Mesenteric fat pad (tissue), 1 donor: ENCODE measurements around the gene RB1. TPM values are rescaled to one million over a fixed set of nuclear protein-coding genes. Genes with fewer than 3 reads are reported as not detected.
"Not testable (repeated sequence)": the region's sequence is repeated elsewhere in the genome, so short reads cannot be mapped to it uniquely, and the experiment has no call there.

ENCODE experiments used
- DNase-seq: peaks from one replicate; pipeline ENCODE4 v3.0.0-alpha.2; 2020; ENCODE audit warnings: low spot score
- total RNA-seq: library from RNA; stranded (reverse); fragmentation: NEBNext Ultra II Directional; extraction: Animal tissue kit (Norgen Biotek cat#: 25700); gene quantifications from one replicate; pipeline ENCODE4 v1.2.1, GENCODE V29; 2021
- donor health status: DM: yes; HTN: yes; CAD: no.

RB1 gene
- total RNA-seq, 1 donor from 2014 or later: 43.9 TPM

DNA sequence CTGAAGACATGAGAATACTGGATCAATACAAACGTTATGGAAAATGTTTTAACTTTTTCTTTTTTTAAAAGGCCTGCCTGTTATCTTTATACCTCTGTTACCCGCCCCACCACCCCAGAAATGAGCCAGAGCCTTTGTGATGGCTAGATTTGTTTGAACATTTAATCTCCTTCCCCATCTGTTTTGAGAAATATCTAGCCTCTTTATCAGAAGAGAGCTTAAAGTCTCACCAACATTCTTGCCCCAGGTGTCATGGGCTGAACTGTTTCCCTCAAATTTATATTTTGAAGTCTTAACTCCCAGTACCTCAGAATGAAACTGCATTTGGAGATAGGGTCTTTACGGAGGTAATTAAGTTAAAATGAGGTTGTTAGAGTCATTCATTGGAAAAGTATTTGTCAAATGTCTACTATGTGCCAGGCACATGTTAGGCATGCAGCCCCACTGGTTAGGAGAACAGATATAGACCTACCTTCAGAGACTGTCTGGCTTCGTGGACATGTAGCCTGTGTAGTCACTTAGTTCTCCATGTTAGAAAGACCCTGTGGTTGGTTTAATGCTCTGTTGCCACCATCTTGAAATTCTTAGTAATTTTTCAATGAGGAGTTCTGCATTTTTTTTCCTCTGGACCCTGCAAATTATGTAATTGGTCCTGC lies 6.3 kb upstream of the RB1 start:
- DNase-seq: no peak

- no peak for DNase-seq
These were observed 4.0 kb upstream of the RB1 start for GRCh38 chr13:48299591-48299990.

GRCh38 chr13:48302871-48303358 lies 636 bp upstream of the RB1 start:
- no peak for DNase-seq

GRCh38 chr13:48304143-48304876 lies 759 bp downstream of the RB1 start:
- no peak for DNase-seq

DNA sequence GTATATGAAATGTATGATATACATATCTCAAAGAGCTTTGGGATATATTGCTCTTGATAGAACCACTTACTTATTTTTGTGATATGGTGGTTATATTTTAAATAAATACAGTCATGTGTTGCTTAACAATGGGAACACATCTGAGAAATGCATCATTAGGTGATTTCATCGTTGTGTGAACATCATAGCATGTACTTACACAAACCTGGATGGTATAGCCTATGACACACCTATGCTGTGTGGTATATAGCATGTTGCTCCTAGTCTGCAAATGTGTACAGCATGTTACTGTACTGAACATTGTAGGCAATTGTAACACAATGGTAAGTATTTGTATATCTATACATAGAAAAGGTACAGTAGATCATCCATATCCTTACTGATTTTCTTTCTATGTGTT lies 7.7 kb downstream of the RB1 start:
- no peak for DNase-seq

GRCh38 chr13:48315969-48316650 lies 12.6 kb downstream of the RB1 start:
- no peak for DNase-seq

DNA sequence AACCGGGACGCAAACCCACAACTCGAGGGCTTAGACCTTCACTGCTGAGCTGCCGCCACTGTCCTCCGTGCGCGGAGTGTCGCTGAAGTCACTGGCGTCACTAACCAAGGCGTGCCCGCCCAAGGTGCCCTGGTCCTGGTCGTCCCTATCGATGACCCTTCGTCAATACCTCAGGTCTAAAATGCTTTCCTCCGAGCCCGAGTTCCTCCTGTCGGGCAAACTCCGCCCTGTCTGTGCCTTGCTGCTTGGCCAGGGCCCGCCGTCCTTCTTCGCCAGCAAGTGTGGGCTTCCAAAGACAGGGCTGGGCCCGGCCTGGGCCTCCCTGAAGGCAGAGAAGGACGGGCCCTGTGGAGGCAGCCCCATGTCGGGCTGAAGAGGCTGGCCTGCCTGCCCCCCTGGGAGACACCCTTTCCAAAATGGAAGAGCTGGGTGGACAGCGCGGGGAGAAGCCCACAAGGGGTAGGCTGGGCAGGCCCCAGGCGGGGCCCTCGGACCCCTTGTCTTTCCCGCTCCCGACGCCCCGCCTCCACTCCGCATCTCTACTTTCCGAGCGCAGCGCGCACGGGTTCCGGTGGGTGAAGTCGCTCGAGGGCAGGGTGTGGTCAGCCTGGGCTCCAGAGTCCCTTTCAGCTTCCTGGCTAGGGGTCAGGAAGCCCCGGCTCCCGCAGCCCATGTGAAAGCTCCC lies 13.4 kb downstream of the RB1 start:
- DNase-seq: no peak

DNA sequence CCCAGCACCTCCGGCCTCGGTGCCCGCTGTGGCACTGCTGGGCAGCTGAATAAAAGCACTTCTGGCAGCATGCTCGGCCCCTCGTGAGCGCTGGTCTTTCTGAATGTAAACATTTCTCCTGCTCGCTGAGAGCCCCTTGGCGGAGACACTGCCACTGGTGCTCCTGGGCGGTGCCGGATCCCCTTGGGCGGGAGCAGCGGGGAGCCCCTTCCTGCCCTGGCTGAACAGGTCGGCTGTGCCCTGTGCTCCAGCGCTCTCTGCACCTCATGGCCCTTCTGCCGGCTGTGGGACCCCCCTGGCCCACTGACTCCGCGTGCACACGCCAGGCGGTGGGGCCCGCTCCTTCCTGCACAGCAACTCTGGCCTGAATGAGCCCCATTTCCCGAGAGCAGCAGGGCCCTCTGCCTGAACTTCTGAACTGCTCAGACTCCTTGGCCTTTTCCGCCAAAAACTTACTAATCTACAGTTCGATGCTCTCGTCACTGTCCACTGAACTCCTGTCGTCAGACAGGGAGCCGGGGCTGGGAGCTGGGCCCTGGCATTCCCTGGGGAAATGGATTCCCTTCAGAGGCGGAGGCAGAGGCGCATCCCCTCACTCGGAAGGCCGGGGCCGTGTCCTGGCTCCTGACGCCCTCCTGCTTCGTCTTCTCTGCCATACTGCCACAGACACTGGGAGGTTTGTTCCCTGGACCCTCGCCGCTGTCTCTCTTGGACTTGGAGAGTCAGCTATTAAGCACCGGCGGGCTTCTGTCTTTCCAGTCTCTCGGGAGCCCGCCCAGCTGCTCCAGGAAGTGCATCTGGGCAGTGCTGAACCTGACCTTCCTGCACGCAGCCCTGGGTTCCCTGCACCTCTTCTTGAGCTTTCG lies 14.2 kb downstream of the RB1 start:
- no peak for DNase-seq

DNA sequence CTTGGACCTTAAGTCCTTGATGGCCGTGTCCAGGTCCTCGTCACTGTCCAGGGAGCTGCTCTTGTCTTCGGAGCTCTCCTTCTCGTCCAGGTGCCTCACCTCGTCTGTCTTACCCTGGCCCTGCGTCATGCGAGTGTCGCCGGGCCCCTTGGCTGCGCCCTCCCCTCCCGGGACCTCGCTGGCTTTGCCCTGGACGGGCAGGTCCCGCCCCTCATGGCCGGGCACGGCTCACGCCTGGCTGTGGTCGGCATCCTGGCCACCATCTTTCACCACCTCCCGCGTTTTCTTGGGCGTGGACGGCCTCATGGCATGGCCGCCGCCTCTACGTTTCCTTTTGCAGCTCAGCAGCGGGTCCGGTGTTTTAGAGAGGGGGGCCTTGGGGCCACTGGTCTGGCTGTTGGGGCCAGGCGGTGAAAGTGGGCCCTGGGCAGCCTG lies 14.8 kb downstream of the RB1 start:
- no peak for DNase-seq

GRCh38 chr13:48318821-48319511 lies 15.4 kb downstream of the RB1 start:
- no peak for DNase-seq

- no peak for DNase-seq
These were observed 16.2 kb downstream of the RB1 start for GRCh38 chr13:48319531-48320398.

GRCh38 chr13:48320399-48320790 lies 16.8 kb downstream of the RB1 start:
- no peak for DNase-seq

GRCh38 chr13:48320891-48321510 lies 17.4 kb downstream of the RB1 start:
- no peak for DNase-seq

DNA sequence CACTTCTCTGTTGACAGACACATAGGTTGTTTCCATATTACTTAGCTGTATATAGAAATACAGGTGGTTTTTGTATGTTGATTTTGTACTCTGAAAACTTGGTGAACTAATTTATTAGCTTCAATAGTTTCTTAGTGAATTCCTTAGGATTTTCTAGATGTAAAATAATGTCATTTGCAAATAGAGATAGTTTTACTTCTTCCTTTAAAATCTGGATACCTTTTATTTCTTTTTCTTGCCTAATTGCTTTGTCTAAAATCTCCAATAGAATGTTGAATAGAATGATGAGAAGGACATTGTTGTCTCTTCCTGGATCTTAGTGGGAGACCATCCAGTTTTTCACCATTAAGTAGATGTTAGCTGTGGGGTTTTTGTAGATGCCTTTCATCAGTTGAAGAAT lies 18.7 kb downstream of the RB1 start:
- DNase-seq: no peak

- DNase-seq: no peak
These were observed 30.4 kb downstream of the RB1 start for GRCh38 chr13:48333976-48334375.

DNA sequence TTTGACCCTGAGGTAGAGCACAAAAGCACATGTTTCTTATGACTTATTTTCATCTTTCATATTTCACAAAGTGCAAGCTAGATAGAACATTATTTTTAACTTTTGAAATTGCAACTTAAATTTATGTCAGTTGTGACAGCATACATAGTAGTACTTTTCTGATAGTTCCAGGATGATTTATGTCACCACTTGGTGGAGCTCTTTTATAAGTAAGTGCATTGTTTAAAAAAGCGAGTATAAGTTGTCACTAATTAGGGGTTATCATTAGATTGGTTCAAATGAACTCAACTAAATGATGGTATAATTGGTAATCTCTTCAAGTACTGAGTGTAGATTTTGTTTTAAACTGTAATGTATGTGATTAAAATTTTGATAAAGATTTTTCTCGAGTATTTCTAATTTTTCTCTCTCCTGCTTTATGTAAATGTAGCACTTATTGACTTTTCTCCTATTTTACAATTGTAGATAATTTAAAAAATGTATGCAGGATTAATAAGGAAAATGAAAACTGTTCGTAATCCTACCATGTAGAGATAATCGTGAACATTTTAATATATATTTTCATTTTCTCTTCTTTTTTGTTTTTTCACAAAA lies 31.1 kb downstream of the RB1 start:
- DNase-seq: no peak

GRCh38 chr13:48339198-48339597 lies 35.6 kb downstream of the RB1 start:
- DNase-seq: not testable (repeated sequence)

- no peak for DNase-seq
These were observed 40.7 kb downstream of the RB1 start for GRCh38 chr13:48344264-48344663.
